HepG2 (cell line): ENCODE results near the gene CLUH. TPM values are rescaled to one million over a fixed set of nuclear protein-coding genes. Genes with fewer than 3 reads are reported as not detected.

Experiments used
- ATAC-seq: fragments of 200-7000 bp; cut with Tn5 transposase; 3 replicates; pipeline ENCODE4 v1.9.1; 2020; ENCODE audit warnings: mild to moderate bottlenecking, moderate library complexity
- BruUV-seq: library from RNA; stranded (reverse); fragments of 400-500 nt; replicated peaks from 2 replicates; lab custom pipeline; 2021; lab: Mats Ljungman, UMichigan
- CTCF ChIA-PET: fragments of 300-600 bp; formaldehyde crosslinking; extraction: SDS; loops from one replicate; lab custom pipeline; 2021; ENCODE audit warnings: low total read pairs, inconsistent platforms, low intra/inter-chr PET ratio; lab: Yijun Ruan, JAX
- POLR2A ChIA-PET: fragments of 350-600 bp; sonication (Branson Sonifier 250); formaldehyde crosslinking; loops from one replicate; lab custom pipeline; 2020; ENCODE audit warnings: antibody characterized with exemption, inconsistent platforms; lab: Yijun Ruan, JAX
- DNase-seq: peaks from one replicate; pipeline ENCODE4 v3.0.0-alpha.2; 2015; ENCODE audit warnings: low spot score
- FAIRE-seq: peaks from 3 replicates; lab custom pipeline; 2011; peaks lifted over from hg19 to GRCh38; lab: Jason Lieb, UNC
- H2AFZ ChIP-seq: one replicate; pipeline ENCODE4 v1.6.1; 2011; ENCODE audit warnings: low read length, inconsistent platforms
- H3K27ac ChIP-seq: fragments of 300-600 bp; 3 replicates; pipeline ENCODE4 v1.8.0; 2011; ENCODE audit warnings: mixed run types, mild to moderate bottlenecking, mixed read lengths, low read length, inconsistent platforms; ENCODE audit not compliant: insufficient read depth; ENCODE audit errors: extremely low read length
- H3K27me3 ChIP-seq, 2 experiments: fragments of 200-600 bp in 1 of 2; 2 replicates in 1 of 2; 3 replicates in 1 of 2; pipeline versions ENCODE4 v1.6.0 to v1.8.0; 2011; ENCODE audit warnings: low read length in 2 of 2, mild to moderate bottlenecking in 2 of 2, moderate library complexity in 2 of 2, inconsistent platforms in 1 of 2; ENCODE audit not compliant: insufficient read depth in 2 of 2, control insufficient read depth in 1 of 2
- H3K36me3 ChIP-seq, 2 experiments: fragments of 200-600 bp in 1 of 2; replicated peaks in 1 of 2; 2 replicates in 1 of 2; 3 replicates in 1 of 2; pipeline versions ENCODE4 v1.5.1 to v1.8.0; 2011; ENCODE audit warnings: low read length in 2 of 2, inconsistent platforms in 1 of 2; ENCODE audit not compliant: insufficient read depth in 2 of 2, control insufficient read depth in 1 of 2
- H3K4me1 ChIP-seq: 2 replicates; pipeline ENCODE4 v1.5.1; 2012; ENCODE audit warnings: low read length, inconsistent platforms; ENCODE audit not compliant: insufficient read depth
- H3K4me2 ChIP-seq: 2 replicates; pipeline ENCODE4 v1.6.0; 2011; ENCODE audit warnings: low read depth, low read length, inconsistent platforms
- H3K4me3 ChIP-seq, 3 experiments: fragments of 200-600 bp in 1 of 3; sonication (generic), shearing (Covaris generic) in 1 of 3; replicated peaks in 1 of 3; 2 replicates each; pipeline ENCODE4 v1.5.1; 2011 to 2016; ENCODE audit warnings: low read length in 3 of 3, inconsistent platforms in 2 of 3, low read depth in 2 of 3, mild to moderate bottlenecking in 2 of 3, control low read depth in 1 of 3, mixed read lengths in 1 of 3; ENCODE audit not compliant: insufficient read depth in 1 of 3
- H3K79me2 ChIP-seq: one replicate; pipeline ENCODE4 v1.6.1; 2011; ENCODE audit warnings: low read length, inconsistent platforms; ENCODE audit not compliant: insufficient read depth
- H3K9ac ChIP-seq: 2 replicates; pipeline ENCODE4 v1.6.0; 2011; ENCODE audit warnings: mild to moderate bottlenecking, low read depth, low read length, inconsistent platforms; ENCODE audit not compliant: insufficient read depth
- H3K9me3 ChIP-seq: 2 replicates; pipeline ENCODE4 v1.5.1; 2012; ENCODE audit warnings: mild to moderate bottlenecking, low read length
- H4K20me1 ChIP-seq: 2 replicates; pipeline ENCODE4 v1.6.0; 2011; ENCODE audit warnings: inconsistent platforms, mild to moderate bottlenecking, low read length, moderate library complexity; ENCODE audit not compliant: insufficient read depth
- AHDC1 ChIP-seq: sonication (generic); formaldehyde crosslinking; IDR thresholded peaks from 2 replicates; pipeline ENCODE4 v1.5.1; 2020; ENCODE audit warnings: mild to moderate bottlenecking, missing genetic modification reagents, borderline replicate concordance
- ATF7 ChIP-seq, 2 experiments: fragments of 450-650 bp in 1 of 2; sonication (generic) in 1 of 2; formaldehyde crosslinking in 1 of 2; IDR thresholded peaks; 2 replicates each; pipeline versions ENCODE4 v1.4.0 to v1.6.1; 2016 to 2020; ENCODE audit warnings: antibody characterized with exemption in 1 of 2, mild to moderate bottlenecking in 1 of 2, missing genetic modification reagents in 1 of 2
- ESRRA ChIP-seq: sonication (generic); formaldehyde crosslinking; IDR thresholded peaks from 2 replicates; pipeline ENCODE4 v1.5.1; 2020; ENCODE audit warnings: mild to moderate bottlenecking, low read depth, missing genetic modification reagents
- HDAC6 ChIP-seq: fragments of 200-600 bp; sonication (generic); IDR thresholded peaks from 2 replicates; pipeline ENCODE4 v1.7.0; 2017; ENCODE audit warnings: mild to moderate bottlenecking, antibody characterized with exemption, low read length, low read depth
- KLF11 ChIP-seq: IDR thresholded peaks from 2 replicates; pipeline ENCODE4 v1.6.1; 2016; ENCODE audit warnings: missing compliant biosample characterization
- NCOR1 ChIP-seq: fragments of 200-600 bp; sonication (generic); IDR thresholded peaks from 2 replicates; pipeline ENCODE4 v1.7.0; 2017; ENCODE audit warnings: antibody characterized with exemption, low read length, borderline replicate concordance
- RBAK ChIP-seq: sonication (generic); formaldehyde crosslinking; IDR thresholded peaks from 2 replicates; pipeline ENCODE4 v1.5.1; 2020; ENCODE audit warnings: mild to moderate bottlenecking, missing genetic modification reagents
- RNF219 ChIP-seq: sonication (generic); formaldehyde crosslinking; IDR thresholded peaks from 2 replicates; pipeline ENCODE4 v1.5.0; 2020; ENCODE audit warnings: mild to moderate bottlenecking, missing genetic modification reagents
- SYNCRIP ChIP-seq: fragments of 200-400 bp; formaldehyde crosslinking; IDR thresholded peaks from 2 replicates; pipeline ENCODE4 v1.6.1; 2018; ENCODE audit warnings: mild to moderate bottlenecking, low read depth, low read length; ENCODE audit not compliant: insufficient read depth
- TAF15 ChIP-seq: fragments of 200-400 bp; formaldehyde crosslinking; IDR thresholded peaks from one replicate; pipeline ENCODE4 v1.6.1; 2018; ENCODE audit warnings: mild to moderate bottlenecking, low read depth, low read length; ENCODE audit not compliant: poor library complexity, severe bottlenecking
- TGIF2 ChIP-seq: IDR thresholded peaks from 2 replicates; pipeline ENCODE4 v1.6.1; 2016; ENCODE audit warnings: control low read depth, missing compliant biosample characterization
- UBTF ChIP-seq: sonication (generic); formaldehyde crosslinking; IDR thresholded peaks from 2 replicates; pipeline ENCODE4 v1.4.0; 2020; ENCODE audit warnings: mild to moderate bottlenecking, missing genetic modification reagents
- ZNF260 ChIP-seq: sonication (generic); formaldehyde crosslinking; IDR thresholded peaks from 2 replicates; pipeline ENCODE4 v1.4.0; 2020; ENCODE audit warnings: missing genetic modification reagents, low read depth, mild to moderate bottlenecking, borderline replicate concordance
- ZNF572 ChIP-seq: sonication (generic); formaldehyde crosslinking; IDR thresholded peaks from 2 replicates; pipeline ENCODE4 v1.5.1; 2020; ENCODE audit warnings: mild to moderate bottlenecking, missing genetic modification reagents
- ZNF619 ChIP-seq: sonication (generic); formaldehyde crosslinking; IDR thresholded peaks from 2 replicates; pipeline ENCODE4 v1.4.0; 2020; ENCODE audit warnings: mild to moderate bottlenecking, missing genetic modification reagents
- WGBS: methylation state at CpG from one replicate; pipeline ENCODE4 v1.1.6; 2017; ENCODE audit warnings: low lambda C conversion rate; 5-methylcytosine and 5-hydroxymethylcytosine counted together
- in situ Hi-C: cut with HindIII; loops from 2 replicates; pipeline ENCODE4 v1.10.0; 2017; ENCODE audit warnings: low pct_unique_long_range_greater_than_20kb; ENCODE audit not compliant: extremely low pct_ligation_motif_present
- intact Hi-C: fragments of 100-400 bp; cut with micrococcal nuclease; formaldehyde crosslinking; loops from one replicate; pipeline ENCODE4 v1.10.0; 2022; ENCODE audit not compliant: unreplicated experiment
- polyA plus RNA-seq, 8 experiments: library from polyadenylated mRNA; depleted of rRNA in 3 of 8; stranded (reverse) in 7 of 8; unstranded in 1 of 8; fragments of >200 nt; fragmentation: Illumina TruSeq in 4 of 8; extraction: Trizol in 4 of 8; gene quantifications; 2 replicates each; pipeline versions ENCODE4 v1.2.1 to v1.2.3, GENCODE V29; 2011 to 2016; ENCODE audit warnings: low read depth in 4 of 8, missing spikeins in 1 of 8, mixed read lengths in 1 of 8; ENCODE audit not compliant: insufficient read depth in 1 of 8
- total RNA-seq, 5 experiments: library from RNA; depleted of rRNA; stranded (reverse); fragments of >200 nt; fragmentation: Illumina TruSeq; extraction: Trizol; gene quantifications; 2 replicates each; pipeline ENCODE4 v1.2.3, GENCODE V29; 2016; ENCODE audit warnings: low read depth in 1 of 5

Gene CLUH
- total and polyA plus RNA-seq, 2 of the 13 experiments (the other 11 are each of a cell fraction or from before 2014, with no cell fraction given): 30.9 to 60.5 TPM

DNA sequence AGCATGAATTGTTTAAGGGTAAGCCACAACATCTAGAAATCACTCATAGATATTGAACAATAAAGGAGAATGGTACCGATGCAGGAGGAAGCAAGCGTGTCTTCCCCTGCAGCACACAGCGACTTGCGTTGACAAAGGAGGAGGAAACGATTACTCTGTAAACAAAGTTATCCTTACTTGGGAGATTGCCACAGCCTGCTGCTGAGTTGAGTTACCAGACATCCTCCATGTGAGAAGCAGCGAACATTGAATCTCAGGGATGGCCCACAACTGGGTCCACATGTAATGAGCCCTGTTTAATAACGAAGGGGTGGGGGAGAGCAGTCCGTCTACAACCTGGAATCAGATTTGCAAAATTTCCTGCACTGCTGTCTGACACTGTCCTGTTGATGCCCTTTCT lies 27.7 kb downstream of the CLUH start:
- peaks cover 2% of the 10 kb centered on the region; the same call in 1 of the 2 replicates for H4K20me1 ChIP-seq
- H3K36me3 ChIP-seq: peaks cover 8 to 36% of the 10 kb centered on the region in 2 experiments; a peak in 4 of 5 replicates
- H3K9me3 ChIP-seq: no peaks in the 10 kb centered on the region
- FAIRE-seq (no peak), DNase-seq (no peak), ATAC-seq (no peak)
- no peak overlapping the region for H3K9ac ChIP-seq
- ChIA-PET POLR2A (no interaction called here), CTCF (no interaction called here)
- no peaks in the 10 kb centered on the region for H3K79me2 ChIP-seq
- 93% methylated on average over 8 of the region's 8 CpGs for WGBS
- in situ Hi-C loops: no loop called here
- no peak overlapping the region for H3K27ac ChIP-seq
- H3K4me1 ChIP-seq: no peaks in the 10 kb centered on the region
- intact Hi-C loops: no loop called here
- no TSS peak for BruUV-seq
- no peak overlapping the region for H3K4me3 ChIP-seq
- no peak overlapping the region for H2AFZ ChIP-seq
- H3K27me3 ChIP-seq: no peaks in the 10 kb centered on the region
- H3K4me2 ChIP-seq: no peak overlapping the region
- TF ChIP-seq UBTF (CRISPR knock-in tag): no peak
- TF ChIP-seq SYNCRIP: no peak
- no peak for TF ChIP-seq TGIF2 (CRISPR knock-in tag)
- no peak for TF ChIP-seq TAF15
- TF ChIP-seq ZNF260: no peak
- TF ChIP-seq KLF11 (CRISPR knock-in tag): no peak
- no peak for TF ChIP-seq RBAK (CRISPR knock-in tag)
- TF ChIP-seq AHDC1 (CRISPR knock-in tag): no peak
- TF ChIP-seq ATF7 (IDR thresholded peaks at IDR 0.05): no peak
- TF ChIP-seq ATF7 (CRISPR knock-in tag; IDR thresholded peaks at IDR 0.05): no peak
- TF ChIP-seq NCOR1: no peak
- TF ChIP-seq ZNF572 (CRISPR knock-in tag): no peak
- no peak for TF ChIP-seq ESRRA (CRISPR knock-in tag)
- TF ChIP-seq ZNF619: no peak
- no peak for TF ChIP-seq HDAC6
- no peak for TF ChIP-seq RNF219 (CRISPR knock-in tag)
